ENCODE results near the gene PSEN2.
A peak's percentile ranks its signal among the peaks of the same experiment; 100 is the strongest.

The PSEN2 gene

GRCh38 chr1:226901421-226901820, 31.0 kb downstream of the PSEN2 start:
- DNase-seq (ENCODE audit: low read depth, low spot score), result no peak
- TF ChIP-seq CTCF (IDR thresholded peaks at IDR 0.05; ENCODE audit: insufficient read depth, low read length, missing control alignments), result no peak
- CTCF ChIA-PET, result no interaction called here
- H3K4me3 ChIP-seq (ENCODE audit: low read depth, low read length), result no peak overlapping the region
- POLR2A ChIA-PET, result no interaction called here

- ChIA-PET CTCF (no interaction called here), POLR2A (no interaction called here)
- H3K4me3 ChIP-seq (ENCODE audit: low read depth, low read length), result no peak overlapping the region
- no peak for TF ChIP-seq CTCF (IDR thresholded peaks at IDR 0.05; ENCODE audit: insufficient read depth, low read length, missing control alignments)
- no peak for DNase-seq (ENCODE audit: low read depth, low spot score)
These were observed 32.2 kb downstream of the PSEN2 start for GRCh38 chr1:226902601-226903000.

GRCh38 chr1:226903819-226904716, 33.7 kb downstream of the PSEN2 start:
- CTCF ChIA-PET, result interaction anchor here (1.1 kb wide), 1 partner anchor 9 kb away, joined by 3 read pairs; no protein-coding TSS in a partner anchor
- no peak overlapping the region for H3K4me3 ChIP-seq (ENCODE audit: low read depth, low read length)
- POLR2A ChIA-PET, result no interaction called here
- DNase-seq (ENCODE audit: low read depth, low spot score), result peak; percentile 38
- no peak for TF ChIP-seq CTCF (IDR thresholded peaks at IDR 0.05; ENCODE audit: insufficient read depth, low read length, missing control alignments)

GRCh38 chr1:226904772-226905171, 34.4 kb downstream of the PSEN2 start:
- no peak for DNase-seq (ENCODE audit: low read depth, low spot score)
- no peak for TF ChIP-seq CTCF (IDR thresholded peaks at IDR 0.05; ENCODE audit: insufficient read depth, low read length, missing control alignments)
- POLR2A ChIA-PET, result no interaction called here
- no peak overlapping the region for H3K4me3 ChIP-seq (ENCODE audit: low read depth, low read length)
- CTCF ChIA-PET, result interaction anchor here (1.2 kb wide), 1 partner anchor 278 kb away, joined by 3 read pairs; no protein-coding TSS in a partner anchor

- TF ChIP-seq CTCF (IDR thresholded peaks at IDR 0.05; ENCODE audit: insufficient read depth, low read length, missing control alignments), result no peak
- H3K4me3 ChIP-seq (ENCODE audit: low read depth, low read length), result no peak overlapping the region
- DNase-seq (ENCODE audit: low read depth, low spot score), result no peak
- POLR2A ChIA-PET, result no interaction called here
- CTCF ChIA-PET, result no interaction called here
These were observed 38.0 kb downstream of the PSEN2 start for GRCh38 chr1:226908419-226908818.

GRCh38 chr1:226908913-226909312, 38.5 kb downstream of the PSEN2 start:
- TF ChIP-seq CTCF (IDR thresholded peaks at IDR 0.05; ENCODE audit: insufficient read depth, low read length, missing control alignments), result no peak
- H3K4me3 ChIP-seq (ENCODE audit: low read depth, low read length), result no peak overlapping the region
- ChIA-PET CTCF (no interaction called here), POLR2A (no interaction called here)
- no peak for DNase-seq (ENCODE audit: low read depth, low spot score)

All from AG04449 (cell line).